Stimulated activated CD4-positive, alpha-beta T cell treated with anti-CD3 and anti-CD28 coated beads, Interleukin-1b, Interleukin-23, amount 100 ng/mL, for 48 hours (primary cell): ENCODE measurements around the gene ARPP21.

Experiments
- DNase-seq: peaks from one replicate; pipeline ENCODE4 v3.0.0-alpha.2; 2020

Gene ARPP21

GRCh38 chr3:35643495-35643894 lies 4.2 kb downstream of the ARPP21 start:
- no peak for DNase-seq

DNA sequence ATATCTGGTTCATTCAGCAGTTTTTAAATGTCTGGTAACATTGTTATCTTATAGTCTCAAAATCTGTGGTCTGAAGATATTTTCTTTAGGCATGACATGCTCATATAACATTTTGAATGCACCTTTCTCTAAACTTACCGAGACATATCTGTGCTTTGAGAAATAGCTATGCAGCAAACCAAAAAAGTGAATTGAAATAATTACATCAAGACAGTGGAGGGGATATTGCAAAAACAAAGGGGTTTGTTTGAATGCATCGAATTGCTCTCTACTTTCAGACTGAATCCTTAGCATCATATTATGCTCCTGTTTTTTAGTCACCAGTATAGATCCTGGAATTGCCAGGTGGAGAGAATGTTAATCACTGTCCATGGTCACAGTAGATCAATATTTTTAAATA lies 5.1 kb downstream of the ARPP21 start:
- no peak for DNase-seq

DNA sequence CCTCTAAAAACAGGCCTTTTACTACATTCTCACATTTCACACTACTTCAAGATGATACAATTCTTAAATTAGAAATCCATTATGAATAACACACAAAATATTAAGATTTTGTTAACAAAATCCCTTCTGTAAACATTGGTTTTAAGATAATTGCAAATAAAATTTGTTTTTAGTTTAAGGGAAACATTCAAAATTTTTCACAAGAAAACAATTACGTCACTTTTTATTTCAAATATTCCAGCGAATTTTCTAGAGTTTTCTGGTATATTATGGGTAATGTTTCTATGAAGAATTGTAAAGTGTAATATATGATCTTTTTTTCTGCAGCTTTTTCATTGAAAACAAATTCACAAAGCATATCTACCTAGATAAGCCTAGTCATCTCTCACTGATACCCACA lies 5.9 kb downstream of the ARPP21 start:
- no peak for DNase-seq

GRCh38 chr3:35646081-35646480 lies 6.8 kb downstream of the ARPP21 start:
- DNase-seq, result no peak

DNA sequence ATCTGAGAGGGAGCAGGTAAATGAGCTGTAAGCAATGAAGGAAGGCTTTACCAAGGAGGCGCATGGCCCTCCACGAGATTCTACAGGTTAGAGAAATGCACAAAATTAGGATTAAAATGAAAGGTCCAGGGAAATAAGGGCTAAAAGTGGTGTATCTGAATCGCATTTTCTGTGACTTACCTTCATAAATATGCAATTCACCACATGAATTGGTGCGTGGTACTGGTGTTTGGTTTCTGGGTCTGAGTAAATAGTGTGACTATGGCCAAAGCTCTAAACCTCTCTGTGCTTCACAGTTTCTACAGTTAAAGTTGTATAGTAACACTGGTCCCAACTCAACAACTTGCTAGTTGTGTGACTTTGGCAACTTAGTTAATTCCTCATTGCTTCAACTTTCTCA lies 8.1 kb downstream of the ARPP21 start:
- DNase-seq, result no peak

DNA sequence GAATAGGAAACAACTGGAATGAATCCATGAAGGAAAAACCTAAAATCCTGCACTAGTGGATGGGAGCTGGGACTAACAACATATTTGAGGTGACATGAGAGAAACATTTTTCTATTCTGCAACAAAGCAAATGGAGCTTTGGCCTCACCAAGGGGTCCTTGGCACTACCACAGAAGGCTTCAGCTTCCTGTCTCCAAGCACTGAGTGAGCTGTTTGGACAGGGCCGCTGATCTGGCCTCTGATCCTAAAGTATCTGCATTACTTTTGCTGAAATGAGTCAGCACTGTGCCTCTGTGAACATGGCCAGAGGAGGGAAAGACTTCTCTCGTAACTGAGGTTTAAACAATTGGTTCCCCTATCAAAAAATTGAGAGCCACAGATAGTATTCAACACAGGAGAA lies 9.0 kb downstream of the ARPP21 start:
- no peak for DNase-seq

GRCh38 chr3:35649405-35649804 lies 10.1 kb downstream of the ARPP21 start:
- DNase-seq, result no peak

DNA sequence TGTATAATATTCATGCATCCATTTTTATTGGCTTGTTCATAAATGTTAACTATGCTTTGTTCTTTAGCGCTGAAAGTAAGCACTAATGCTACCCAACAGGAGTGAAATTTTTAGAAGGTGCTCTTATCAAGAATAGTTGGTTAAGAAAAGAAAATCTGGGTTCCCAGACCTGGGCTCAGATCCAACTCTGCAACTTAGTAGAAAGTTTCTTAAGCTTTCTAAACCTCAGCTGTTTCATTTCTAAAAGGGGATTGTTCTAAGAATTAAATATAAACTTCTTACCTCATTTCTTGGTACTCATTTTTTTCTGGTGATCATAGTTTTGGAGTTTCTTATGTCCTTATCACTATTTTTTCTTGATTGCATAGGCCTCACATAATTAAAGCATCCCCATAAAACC lies 12.1 kb downstream of the ARPP21 start:
- DNase-seq, result no peak

- no peak for DNase-seq
These were observed 12.5 kb downstream of the ARPP21 start for GRCh38 chr3:35651851-35652250.

GRCh38 chr3:35653347-35653746 lies 14.0 kb downstream of the ARPP21 start:
- no peak for DNase-seq

GRCh38 chr3:35654476-35654875 lies 15.2 kb downstream of the ARPP21 start:
- DNase-seq, result no peak

DNA sequence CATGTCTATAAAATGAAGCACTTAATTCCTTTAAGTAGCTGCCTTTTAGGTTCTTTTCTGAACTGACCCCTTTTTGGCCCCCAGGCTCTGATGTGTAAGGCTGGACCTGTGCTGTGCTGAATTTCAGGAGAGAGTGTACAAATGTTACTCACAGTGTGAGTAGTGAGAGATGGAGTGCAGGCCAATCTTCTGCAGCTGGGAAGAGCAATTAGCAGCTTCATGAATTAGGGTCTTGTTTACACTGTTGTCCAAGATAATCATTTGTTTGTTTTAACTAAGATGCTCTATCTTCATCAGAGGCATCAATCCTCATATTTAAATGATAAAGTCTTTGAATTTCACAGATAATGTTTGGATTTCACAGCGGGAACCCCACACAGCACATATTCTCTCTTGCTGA lies 19.4 kb downstream of the ARPP21 start:
- DNase-seq, result no peak

- no peak for DNase-seq
These were observed 20.4 kb downstream of the ARPP21 start for GRCh38 chr3:35659768-35660167.

- DNase-seq, result no peak
These were observed 24.1 kb downstream of the ARPP21 start for GRCh38 chr3:35663471-35663870.

GRCh38 chr3:35664460-35664919 lies 25.2 kb downstream of the ARPP21 start:
- no peak for DNase-seq

GRCh38 chr3:35665390-35666055 lies 26.2 kb downstream of the ARPP21 start:
- no peak for DNase-seq

DNA sequence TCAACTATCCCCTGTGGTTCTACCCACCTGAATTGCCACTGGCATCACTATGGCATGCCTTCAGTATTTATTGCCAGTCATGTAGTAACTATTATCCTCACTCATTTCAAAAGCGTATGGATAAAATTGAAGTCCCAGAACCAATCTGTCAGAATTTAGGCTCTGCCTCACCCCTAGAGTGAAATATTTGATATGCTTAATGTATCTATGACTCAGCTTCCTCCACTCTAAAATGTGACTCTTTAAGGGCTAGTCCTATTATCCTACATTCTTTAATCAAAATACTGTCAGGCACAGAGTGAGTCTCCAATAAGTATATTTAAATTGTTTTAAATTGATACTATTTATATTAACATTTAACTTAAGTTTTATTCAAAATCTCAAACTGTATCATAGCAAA lies 27.6 kb downstream of the ARPP21 start:
- DNase-seq, result no peak

- no peak for DNase-seq
These were observed 31.2 kb downstream of the ARPP21 start for GRCh38 chr3:35670408-35670965.

- DNase-seq, result no peak
These were observed 32.2 kb downstream of the ARPP21 start for GRCh38 chr3:35671483-35671882.

GRCh38 chr3:35673017-35673416 lies 33.7 kb downstream of the ARPP21 start:
- no peak for DNase-seq

DNA sequence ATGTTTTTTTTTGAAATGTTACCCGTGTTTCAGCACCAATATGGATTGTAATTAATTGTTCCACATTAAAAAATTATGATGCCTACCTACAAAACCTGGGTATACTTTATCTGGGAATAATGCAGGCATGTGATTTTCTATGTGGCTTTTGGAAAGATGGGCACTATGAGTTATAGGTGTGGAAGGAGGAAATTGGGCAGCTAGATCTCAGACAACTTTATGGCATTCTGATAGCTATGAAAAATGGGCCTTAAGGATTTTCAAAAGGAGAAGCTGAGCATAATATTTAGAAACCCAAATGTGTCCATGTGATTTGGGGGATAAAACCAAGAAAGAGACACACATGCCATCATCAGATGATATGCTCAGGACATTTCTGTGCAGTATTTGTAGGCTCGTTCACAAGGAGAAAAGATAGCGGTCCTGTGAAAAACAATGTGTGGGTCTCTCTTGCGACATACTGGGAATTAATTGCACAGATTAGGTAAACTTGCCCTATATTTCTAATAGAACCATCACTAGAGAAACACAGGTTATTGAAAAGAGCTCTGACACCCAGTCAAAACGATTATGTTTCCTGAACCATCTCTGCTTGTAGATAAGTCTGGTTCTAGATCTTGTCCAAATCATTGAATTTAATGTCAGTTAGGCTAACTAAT lies 35.3 kb downstream of the ARPP21 start:
- no peak for DNase-seq

DNA sequence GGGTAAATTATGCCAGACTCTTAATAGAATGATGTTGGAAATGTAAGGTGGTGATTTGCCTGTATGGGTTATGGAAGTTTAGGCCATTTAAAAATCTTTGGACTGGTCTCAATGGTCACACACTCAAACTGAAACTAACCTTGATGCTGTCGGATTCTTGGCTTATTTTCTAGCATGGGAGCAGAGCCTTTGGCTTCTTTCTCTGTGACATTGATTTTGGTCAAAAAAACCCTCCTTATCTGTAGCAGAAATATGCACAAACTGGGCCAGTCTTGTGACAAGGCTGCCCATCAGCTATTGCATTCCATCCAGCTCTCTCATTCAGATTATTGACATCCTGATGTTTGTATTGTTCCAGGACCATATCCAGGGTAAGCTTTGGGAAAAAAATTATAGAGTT lies 35.9 kb downstream of the ARPP21 start:
- no peak for DNase-seq

- no peak for DNase-seq
These were observed 36.3 kb downstream of the ARPP21 start for GRCh38 chr3:35675621-35676020.

DNA sequence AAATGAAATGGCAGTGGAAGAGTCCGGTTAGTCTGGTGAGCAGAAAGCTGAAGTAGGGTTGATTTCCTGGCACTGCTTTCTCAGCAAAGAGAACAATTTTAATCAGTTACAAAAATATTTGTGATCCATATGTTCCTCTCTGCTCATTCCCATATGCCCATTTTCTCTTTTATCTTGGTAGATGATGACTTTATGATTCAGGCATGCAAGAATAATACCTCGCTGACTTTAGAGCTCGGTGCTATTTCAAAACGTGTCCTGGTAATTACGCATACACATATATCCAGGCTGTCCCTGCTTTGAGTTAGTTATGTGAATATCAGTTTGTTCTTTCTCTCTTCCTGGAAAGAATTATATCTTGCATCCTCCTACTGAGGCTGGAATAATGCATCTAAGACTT lies 38.5 kb downstream of the ARPP21 start:
- no peak for DNase-seq
